ENCODE data around the gene FKBP1C.
"Not testable (repeated sequence)": the region's sequence is repeated elsewhere in the genome, so short reads cannot be mapped to it uniquely, and the experiment has no call there.

FKBP1C gene

GRCh38 chr6:63211343-63211742 lies at the start of gene FKBP1C:
TSS of gene FKBP1C (plus strand) at chr6:63211469.
- not testable (repeated sequence) for DNase-seq

DNA sequence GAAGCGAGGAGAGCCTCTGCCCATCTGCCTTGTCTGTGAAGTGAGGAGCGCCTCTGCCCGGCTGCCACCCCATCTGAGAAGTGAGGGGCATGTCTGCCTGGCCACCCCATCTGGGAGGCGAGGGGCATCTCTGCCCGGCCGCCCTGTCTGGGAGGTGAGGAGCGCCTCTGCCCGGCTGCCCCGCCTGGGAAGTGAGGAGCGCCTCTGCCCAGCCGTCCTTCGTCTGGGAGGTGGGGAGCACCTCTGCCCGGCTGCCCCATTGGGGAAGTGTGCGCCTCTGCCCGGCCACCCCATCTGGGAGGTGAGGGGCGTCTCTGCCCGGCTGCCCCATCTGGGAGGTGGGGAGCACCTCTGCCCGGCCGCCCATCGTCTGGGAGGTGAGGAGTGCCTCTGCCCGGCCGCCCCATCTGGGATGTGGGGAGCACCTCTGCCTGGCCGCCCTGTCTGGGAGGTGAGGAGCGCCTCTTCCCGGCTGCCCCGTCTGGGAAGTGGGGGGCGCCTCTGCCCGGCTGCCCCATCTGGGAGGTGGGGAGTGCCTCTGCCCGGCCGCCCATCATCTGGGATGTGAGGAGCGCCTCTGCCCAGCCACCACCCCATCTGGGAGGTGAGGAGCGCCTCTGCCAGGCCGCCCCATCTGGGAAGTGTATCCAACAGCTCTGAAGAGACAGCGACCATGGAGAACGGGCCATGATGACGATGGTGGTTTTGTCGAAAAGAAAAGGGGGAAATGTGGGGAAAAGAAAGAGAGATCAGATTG lies 47.0 kb upstream of the FKBP1C start:
- DNase-seq, result not testable (repeated sequence)

GRCh38 chr6:63174173-63174572 lies 37.1 kb upstream of the FKBP1C start:
- DNase-seq, result no peak

DNA sequence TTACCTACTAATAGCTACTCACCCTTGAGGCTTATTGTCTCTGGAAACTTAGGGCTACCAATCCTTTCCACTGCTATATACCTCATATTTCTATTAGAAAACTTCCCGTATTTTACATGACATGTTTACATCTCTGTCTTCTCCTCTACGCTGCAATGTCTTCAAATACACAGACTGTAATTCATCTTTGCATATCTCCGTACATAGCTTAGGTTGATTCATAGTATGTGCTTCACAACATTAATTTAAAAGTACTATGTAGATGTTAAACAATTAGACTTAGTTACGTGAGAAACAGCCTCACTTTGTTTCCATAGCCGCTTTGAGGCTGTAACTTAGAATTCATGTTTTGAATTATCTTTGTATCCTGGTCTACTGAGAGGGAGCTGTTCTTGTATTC lies 35.1 kb upstream of the FKBP1C start:
- no peak for DNase-seq

- DNase-seq, result no peak
These were observed 30.9 kb upstream of the FKBP1C start for GRCh38 chr6:63180367-63180766.

- DNase-seq, result no peak
These were observed 24.3 kb upstream of the FKBP1C start for GRCh38 chr6:63186970-63187369.

- DNase-seq, result no peak
These were observed 22.4 kb upstream of the FKBP1C start for GRCh38 chr6:63188828-63189227.

- DNase-seq, result no peak
These were observed 17.9 kb upstream of the FKBP1C start for GRCh38 chr6:63193324-63193723.

- DNase-seq, result no peak
These were observed 13.5 kb upstream of the FKBP1C start for GRCh38 chr6:63197741-63198140.

GRCh38 chr6:63213325-63213724 lies 2.1 kb downstream of the FKBP1C start:
- DNase-seq, result no peak

DNA sequence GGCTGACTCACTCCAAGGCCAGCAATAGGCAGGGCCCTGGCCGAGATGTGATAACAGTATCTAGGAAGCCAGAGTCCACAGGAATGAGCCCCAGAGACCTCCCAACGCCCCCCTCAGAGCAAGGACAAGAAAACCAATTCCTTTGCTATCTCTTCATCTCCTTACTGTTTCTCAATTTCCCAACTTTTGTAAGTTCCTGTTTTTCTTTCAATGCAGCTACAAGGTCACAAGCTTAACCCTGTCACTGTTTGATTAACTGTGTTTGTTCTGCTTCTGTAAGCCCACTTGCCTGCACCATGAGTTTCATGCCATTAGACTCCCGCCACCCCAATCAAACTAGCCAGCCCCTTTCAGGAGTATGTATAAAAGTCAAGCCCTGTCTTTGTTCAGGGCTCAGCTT lies 3.5 kb downstream of the FKBP1C start:
- DNase-seq, result no peak

DNA sequence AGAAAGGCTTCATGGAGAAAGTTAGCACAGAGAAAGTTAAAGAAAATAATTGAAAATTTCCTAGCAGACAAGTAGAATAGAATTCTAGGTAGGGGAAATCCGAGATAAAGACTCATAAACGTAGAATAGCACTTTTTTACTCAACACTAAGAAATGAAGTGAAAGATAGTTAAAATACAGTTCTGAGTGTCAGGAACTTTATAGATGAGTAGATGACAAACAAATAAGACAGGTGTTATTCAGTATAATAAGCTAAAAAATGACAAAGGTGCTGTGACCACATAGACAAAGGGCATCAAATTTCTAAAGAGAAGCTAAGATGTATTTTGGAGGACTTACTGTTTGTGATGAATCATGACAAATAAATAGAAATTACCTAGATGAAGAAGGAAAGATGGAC lies 12.9 kb downstream of the FKBP1C start:
- DNase-seq, result no peak

DNA sequence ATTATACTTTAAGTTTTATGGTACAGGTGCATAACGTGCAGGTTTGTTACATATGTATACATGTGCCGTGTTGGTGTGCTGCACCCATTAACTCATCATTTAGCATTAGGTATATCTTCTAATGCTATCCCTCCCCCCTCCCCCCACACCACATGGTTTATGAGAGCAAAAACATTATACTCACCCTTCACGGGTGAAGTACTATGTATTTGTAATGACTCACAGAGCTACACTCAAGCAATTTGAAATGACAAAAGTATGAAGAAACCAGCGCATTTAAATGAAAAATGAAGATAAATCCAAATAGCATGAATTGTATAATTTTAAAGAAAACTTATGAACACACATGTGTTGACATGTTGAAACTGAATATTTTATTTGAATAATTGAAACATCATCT lies 14.7 kb downstream of the FKBP1C start:
- DNase-seq, result not testable (repeated sequence)

- DNase-seq, result not testable (repeated sequence)
These were observed 16.9 kb downstream of the FKBP1C start for GRCh38 chr6:63227928-63228894.

DNA sequence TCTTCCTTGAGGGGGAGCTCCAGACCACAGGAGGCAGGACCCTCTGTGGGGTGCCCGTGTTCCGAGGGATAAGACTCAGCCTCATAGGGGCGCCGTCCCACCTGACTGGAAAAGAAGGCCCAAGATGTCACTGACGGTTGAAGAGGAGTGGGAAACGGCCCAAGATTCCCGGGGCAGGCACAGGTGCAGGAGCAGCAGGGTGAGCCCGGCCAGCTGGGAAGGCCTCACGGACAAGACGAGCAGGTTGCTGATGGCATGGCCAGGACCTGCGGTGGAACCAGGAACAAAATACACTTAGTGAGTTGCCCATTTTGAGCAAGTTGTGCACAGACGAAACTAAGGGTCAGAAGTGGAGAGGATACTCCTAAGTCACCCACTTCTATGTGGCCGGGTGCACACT lies 18.8 kb downstream of the FKBP1C start:
- not testable (repeated sequence) for DNase-seq

DNA sequence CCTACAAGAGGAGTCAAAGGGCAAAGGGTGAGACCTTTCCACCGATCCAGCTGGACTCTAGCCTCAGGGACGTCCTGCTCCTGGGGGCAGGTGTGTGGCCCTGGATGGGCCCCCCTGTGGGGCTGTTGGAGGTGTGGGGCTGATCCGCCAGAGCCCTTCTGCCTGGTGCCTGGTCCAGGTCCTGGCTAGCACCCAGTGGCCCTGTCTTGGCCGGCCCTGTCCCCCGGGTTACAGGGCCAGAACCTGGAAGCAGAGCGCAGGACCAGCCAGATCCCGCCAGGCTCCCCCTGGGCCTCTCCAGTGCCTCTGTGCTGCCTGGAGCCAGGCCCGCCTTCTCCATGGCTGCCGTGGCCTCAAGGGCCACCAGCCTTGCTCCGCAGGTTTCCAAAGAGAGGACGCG lies 19.2 kb downstream of the FKBP1C start:
- DNase-seq, result not testable (repeated sequence)

- no peak for DNase-seq
These were observed 25.1 kb downstream of the FKBP1C start for GRCh38 chr6:63236398-63236817.

DNA sequence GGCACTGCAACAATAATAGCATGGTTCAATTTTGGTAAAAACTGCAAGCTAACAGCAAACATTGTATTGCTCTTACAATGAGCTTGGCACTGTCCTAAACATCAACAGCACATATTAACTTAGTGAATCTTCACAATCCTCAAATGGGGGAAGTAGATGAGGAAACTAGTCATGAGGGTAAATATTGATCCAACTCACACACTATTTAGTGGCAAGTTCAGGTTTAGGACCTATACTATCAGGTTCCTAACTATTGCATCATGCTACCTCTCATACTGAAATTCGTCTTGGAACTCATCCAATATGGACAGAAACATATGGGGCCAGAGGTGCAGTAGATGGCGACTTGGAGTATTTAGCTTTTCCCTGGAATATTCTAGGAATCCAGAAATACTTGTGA lies 34.2 kb downstream of the FKBP1C start:
- DNase-seq, result no peak

DNA sequence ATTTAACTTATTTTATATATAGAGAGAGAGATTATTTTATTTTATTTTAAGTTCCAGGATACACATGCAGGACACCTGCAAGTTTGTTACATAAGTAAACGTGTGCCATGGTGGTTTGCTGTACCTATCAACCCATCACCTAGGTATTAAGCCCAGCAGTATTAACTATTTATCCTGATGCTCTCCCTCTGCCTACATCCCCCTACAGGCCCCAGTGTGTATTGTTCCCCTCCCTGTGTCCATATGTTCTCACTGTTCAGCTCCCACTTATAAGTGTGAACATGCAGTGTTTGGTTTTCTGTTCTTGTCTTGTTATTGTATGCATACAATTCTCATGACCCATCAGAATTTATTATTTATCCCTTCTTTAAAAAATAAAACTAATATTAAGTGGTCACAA lies 34.6 kb downstream of the FKBP1C start:
- DNase-seq, result no peak

DNA sequence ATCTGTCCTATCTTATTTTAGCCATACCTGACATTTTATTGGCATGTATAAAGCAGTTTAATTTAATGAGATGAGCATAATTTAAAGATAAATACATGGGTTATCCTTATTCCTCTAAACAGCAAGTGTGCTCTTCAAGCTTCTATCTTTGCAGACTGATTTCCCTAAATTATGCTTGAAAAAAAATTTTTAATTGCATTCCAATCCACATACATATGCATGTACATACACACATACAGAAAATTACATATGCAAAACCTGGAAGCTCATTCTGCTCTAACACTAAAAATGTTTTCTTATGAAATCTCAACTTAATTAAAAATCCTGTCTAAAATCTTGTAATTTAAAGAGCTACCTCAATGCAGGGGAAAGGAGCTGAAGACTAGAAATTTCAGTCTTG lies 35.3 kb downstream of the FKBP1C start:
- DNase-seq, result no peak

GRCh38 chr6:63249875-63250482 lies 38.7 kb downstream of the FKBP1C start:
- no peak for DNase-seq

GRCh38 chr6:63259153-63259552 lies 47.9 kb downstream of the FKBP1C start:
- no peak for DNase-seq

DNA sequence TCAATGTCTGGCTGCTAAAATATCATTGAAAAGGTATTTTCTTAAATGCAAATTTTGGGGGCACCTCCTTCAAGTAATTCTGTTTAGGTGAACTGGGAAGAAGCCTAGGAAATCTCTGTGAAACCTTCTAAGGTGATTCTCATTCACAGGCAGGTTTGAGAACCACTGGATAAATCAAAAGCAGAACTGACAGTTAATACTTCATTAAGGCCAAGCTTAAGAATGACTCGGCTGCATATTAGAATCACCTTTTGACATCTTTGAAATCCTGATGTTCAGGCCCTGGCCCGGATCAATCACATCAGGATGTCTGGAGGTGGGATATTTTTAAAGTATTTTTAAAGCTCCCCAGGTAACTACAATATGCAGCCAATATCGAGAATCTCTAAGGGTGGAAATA lies 50.6 kb downstream of the FKBP1C start:
- DNase-seq, result no peak

All from NCI-H2081 treated with DMSO at 0.1 percent for 48 hours (cell line).